Activated CD4-positive, CD25-positive, alpha-beta regulatory T cell (primary cell): ENCODE data around the gene DMD.

Experiments
- DNase-seq, 4 experiments: peaks; one replicate each; lab custom pipeline; 2025; lab: John Stamatoyannopoulos, UW

Gene DMD

GRCh38 chrX:33041141-33041540, 170.2 kb downstream of the DMD start:
- no peak for DNase-seq

GRCh38 chrX:33032700-33033099, 178.6 kb downstream of the DMD start:
- no peak for DNase-seq

DNA sequence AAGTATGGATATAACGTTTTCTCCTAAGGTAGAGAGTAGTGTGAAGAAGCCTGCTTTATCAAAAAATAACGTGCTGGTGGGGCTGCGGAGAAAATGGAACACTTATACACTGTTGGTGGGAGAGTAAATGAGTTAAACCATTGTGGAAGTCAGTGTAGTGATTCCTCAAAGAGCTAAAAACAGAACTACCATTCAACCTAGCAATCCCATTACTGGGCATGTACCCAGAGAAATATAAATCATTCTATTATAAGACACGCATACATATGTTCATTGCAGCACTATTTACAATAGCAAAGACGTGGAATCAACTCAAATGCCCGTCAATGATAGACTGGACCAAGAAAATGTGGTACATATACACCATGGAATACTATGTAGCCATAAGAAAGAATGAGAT, 196.4 kb downstream of the DMD start:
- no peak for DNase-seq

- no peak for DNase-seq
Measured at GRCh38 chrX:33014086-33014485, 197.3 kb downstream of the DMD start.

DNA sequence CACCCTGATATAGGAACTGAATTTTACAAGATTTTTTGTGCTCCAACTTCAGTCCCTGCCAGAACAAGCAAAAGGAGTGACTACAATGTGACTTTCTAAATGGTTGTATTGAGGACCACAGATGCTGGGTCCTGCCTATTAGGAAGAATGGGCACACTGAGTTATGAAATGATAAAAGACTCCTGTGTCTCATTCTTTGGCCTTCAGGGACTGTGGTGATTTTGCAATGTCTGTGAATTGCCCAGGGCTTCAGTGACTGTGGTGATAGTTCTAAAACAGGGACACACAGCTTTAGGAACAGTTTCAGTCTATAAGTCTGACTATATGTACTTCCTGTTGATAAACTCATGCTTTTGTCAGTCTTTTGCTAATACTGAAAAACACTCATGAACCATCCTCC, 210.2 kb downstream of the DMD start:
- no peak for DNase-seq

DNA sequence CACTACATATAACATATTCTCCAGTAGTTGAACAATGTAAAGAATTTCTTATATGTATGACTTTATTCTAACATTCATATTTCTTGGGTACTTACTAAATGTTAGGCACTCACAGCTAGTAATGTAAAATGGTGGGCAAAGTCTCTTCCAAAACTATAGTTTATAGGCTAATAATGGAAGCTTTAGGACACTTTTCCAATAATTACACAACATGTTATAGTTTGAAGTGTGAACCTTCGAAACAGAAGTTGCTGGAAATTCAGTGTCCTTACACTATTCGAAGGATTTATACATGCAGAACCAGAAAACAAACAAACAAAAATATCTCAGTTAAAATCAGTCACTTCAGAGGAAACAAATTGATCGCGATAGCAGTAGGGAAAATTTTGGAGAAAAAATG, 212.6 kb downstream of the DMD start:
- no peak for DNase-seq

- DNase-seq: no peak
Measured at GRCh38 chrX:32995427-32995826, 215.9 kb downstream of the DMD start.

GRCh38 chrX:32987142-32987541, 224.2 kb downstream of the DMD start:
- no peak for DNase-seq

DNA sequence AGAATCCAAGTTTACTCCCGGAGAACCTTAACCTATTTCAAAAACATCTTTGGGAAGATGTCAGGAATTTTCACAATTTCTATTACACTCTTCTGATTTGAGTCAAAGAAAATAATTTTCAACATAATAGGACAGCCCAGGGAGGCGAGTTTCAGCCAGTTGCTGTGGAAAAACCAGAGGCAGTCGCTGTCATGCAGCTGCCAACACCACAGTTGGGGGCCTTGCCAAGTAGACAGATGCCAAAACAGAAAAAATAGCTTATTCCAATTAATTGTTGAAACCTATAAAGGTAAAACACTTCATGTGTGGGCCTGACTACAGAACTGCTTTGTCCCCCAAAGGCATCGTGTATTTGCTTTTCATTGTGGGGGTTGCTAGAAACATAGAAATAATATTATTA, 225.8 kb downstream of the DMD start:
- no peak for DNase-seq

GRCh38 chrX:32966821-32967355, 244.5 kb downstream of the DMD start:
- DNase-seq: no peak

DNA sequence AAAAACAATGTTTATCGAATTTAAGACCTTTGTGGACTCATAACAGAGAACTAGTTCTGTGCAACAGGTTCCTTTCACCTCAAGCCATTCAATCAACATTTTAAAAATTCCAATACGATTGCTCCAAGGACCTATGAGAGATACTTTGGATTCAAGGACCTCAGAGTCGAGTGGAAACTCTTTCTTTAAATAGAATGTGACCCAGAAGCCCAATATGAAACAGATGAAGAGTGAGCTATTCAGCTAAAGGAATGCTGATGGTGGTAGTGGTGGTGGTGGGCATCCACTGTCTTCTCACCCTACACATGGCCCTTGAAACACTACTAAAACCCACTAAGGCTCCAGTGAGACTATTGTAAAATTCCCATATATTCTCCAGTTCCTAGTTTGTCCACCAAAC, 257.2 kb downstream of the DMD start:
- DNase-seq: no peak

DNA sequence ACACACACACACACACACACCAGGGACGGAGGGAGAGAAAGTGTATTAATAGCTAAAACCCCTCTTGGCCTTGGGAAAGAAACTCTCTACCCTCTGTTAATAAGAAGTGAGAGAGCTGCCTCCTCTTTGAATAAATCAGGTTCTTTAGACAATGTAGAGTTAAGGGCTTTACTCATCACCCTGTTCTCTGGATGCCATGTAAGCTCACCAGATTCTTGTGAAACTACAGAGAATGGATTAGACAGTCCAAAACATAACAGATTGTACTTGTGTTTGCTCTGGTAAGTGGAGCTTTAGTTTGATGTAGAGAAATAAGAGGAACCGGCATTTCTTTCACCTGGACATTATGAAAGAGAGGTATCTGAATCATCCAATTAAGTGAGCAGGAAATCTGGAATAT, 263.2 kb downstream of the DMD start:
- no peak for DNase-seq

DNA sequence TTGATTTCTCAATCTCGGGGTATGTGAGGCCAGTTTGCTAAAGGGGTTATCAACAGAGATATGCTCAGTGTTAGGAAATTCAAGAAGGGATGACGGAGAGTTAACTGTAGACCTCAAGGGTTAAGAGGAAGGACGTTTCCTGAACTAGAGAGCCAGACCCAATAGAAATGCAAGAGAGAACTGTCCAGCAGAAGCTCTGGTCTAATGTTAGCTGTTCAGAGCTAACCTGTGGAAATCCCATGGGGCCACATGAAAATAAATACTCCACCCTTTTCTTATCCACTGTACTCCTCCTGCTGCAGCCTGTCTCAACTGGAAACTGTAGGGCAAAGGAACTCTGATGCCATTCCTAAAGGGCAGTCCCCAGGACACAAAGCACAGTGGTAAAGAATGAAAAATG, 274.3 kb downstream of the DMD start:
- no peak for DNase-seq

- no peak for DNase-seq
Measured at GRCh38 chrX:32933548-32933947, 277.8 kb downstream of the DMD start.

- no peak for DNase-seq
Measured at GRCh38 chrX:32929040-32929439, 282.3 kb downstream of the DMD start.

DNA sequence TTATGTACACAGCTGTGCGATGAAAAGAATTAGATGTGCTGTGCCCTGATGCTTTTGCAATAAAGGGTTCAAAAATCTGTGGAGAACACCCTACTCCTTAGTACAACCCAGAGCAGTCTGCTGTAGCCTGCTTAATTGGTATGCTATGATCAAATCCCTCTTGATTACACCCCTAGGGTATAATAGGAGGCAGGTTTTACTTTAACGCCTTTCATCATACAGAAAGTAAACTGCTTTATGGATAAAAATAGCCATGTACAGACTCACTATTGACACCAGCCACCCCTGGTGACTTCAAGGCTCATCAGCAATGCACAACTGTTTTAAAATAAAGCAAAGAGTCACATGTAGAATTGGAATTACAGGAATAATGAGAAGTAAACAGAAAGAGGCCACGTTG, 315.3 kb downstream of the DMD start:
- DNase-seq: no peak

GRCh38 chrX:32894679-32895078, 316.7 kb downstream of the DMD start:
- DNase-seq: no peak

DNA sequence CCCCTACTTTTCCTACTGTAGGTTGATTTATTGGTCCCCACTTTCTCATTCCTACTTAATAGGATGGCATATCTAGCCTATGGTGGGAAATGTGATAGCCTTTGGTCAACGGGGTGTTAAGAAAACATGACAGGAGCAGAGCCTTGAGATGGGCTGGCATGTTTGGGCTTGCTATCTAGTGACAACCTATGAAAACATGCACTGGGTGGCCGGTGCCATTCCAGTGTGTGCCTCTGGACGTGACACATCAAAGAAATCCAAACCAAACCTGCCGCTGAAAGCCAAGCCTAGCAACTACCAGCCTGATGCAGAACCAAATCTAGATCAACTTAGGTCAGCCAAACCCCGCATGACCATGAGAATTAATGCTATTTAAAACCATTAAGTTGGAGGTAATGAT, 317.6 kb downstream of the DMD start:
- no peak for DNase-seq

GRCh38 chrX:32877592-32877991, 333.8 kb downstream of the DMD start:
- no peak for DNase-seq

- no peak for DNase-seq
Measured at GRCh38 chrX:32874839-32875238, 336.5 kb downstream of the DMD start.

DNA sequence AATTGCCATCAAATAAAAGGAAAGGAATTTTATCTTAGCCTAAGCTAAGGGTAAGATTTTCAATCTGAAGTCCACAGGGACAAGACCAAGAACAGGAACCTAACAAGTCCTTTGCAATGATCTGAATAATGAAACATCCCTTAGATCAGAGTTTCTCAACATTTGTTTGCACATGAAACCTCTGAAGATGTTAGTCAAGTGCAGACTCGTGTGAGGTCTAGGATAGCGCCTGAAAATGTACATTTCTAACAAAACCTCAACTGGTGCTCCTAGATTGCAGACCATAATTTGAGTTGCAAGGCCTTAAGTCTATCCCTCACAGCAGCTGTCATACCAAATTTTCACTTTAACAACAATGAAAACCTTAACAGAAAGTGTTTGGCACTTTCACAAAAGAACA, 337.6 kb downstream of the DMD start:
- DNase-seq: no peak

DNA sequence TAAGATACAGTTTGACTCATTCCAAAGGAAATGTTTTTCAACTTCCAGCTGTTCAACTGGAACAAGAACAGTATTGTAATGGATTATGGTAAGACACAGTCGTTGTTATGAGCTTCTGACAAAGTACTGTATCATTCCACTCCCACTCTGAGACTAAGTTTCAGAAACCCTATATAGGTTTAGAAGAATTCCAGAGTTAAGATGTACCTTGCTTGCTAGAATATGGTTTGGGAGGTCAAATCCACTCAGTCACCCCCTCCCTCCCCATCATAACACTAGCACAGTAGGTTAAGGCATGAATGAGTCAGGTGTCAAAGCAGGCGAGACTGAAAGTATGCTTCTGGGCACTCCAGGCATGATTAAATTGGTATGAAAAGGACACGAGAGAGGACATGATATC, 339.7 kb downstream of the DMD start:
- DNase-seq: no peak

GRCh38 chrX:32868524-32868895, 342.8 kb downstream of the DMD start:
- DNase-seq: no peak

DNA sequence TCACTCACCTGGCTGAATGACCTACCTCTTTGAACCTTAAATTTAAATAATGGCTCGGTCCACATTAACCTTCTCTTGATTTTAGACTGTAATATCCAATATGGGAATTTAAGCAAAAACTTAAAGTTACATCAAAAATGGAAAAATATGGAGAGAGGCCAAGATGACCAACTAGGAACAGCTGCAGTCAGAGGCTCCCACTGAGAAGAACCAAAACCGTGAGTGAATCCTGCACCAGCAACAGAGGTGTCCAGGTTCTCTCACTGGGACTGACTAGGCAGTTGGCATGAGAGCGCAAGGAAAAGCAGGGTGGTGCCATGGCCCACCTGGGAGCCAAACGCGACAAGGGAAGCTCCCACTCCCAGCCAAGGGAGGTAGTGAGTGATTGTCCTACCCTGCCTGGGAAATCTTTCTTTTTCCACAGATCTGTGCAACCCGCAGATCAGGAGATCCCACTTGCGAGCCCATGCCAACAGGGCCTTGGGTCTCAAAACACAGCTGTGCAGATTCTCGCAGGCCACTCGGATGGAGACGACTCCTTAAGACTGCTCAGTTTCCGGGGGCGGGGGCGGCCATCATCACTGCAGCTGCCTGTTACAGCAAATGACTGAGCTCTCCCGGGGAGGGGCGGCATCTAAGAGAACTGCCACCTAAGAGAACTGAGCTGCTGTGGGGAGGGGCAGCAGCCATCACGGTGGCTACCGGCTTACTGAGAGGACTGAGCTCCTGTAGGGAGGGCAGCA, 343.4 kb downstream of the DMD start:
- DNase-seq: no peak
